Measurements from ENCODE around the gene LURAP1L.

DNA sequence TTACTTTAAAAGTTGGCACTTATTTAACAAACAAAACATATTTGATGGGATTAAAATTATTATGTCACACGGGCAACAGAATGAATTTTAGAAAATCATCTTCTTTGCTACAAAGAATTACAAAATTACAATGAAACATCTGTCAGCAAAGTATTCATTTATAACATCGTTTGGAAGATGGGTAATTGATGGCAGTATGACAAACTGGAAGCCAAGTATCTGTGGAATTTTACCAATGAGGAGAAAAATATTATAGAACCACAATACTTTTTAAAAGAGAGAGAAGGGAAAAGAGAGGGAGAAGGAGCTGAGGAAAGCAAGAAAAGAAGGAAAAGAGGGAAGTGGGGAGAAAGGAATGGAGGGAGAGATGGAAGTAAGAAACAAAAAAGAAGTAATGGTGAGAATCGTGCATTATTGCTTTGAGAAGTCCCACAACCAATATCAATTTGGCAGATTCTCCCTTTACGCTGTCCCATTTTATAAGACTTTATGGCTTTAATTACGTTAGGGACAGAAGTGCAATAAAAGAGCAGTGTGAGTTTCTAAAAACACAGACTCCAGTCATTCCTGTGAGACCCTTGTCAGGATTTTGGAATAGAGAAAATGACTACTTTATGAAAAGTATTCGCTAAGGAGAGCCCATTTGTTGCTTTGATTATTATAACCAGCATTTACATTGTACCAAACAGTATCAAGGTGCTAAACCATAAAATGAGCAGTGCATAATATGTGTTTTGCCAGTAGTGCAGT lies 76.7 kb downstream of the LURAP1L start:
- TF ChIP-seq, protein P1, sequence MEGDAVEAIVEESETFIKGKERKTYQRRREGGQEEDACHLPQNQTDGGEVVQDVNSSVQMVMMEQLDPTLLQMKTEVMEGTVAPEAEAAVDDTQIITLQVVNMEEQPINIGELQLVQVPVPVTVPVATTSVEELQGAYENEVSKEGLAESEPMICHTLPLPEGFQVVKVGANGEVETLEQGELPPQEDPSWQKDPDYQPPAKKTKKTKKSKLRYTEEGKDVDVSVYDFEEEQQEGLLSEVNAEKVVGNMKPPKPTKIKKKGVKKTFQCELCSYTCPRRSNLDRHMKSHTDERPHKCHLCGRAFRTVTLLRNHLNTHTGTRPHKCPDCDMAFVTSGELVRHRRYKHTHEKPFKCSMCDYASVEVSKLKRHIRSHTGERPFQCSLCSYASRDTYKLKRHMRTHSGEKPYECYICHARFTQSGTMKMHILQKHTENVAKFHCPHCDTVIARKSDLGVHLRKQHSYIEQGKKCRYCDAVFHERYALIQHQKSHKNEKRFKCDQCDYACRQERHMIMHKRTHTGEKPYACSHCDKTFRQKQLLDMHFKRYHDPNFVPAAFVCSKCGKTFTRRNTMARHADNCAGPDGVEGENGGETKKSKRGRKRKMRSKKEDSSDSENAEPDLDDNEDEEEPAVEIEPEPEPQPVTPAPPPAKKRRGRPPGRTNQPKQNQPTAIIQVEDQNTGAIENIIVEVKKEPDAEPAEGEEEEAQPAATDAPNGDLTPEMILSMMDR (IDR thresholded peaks at IDR 0.05), result no peak
- no peak for TF ChIP-seq CEBPB (IDR thresholded peaks at IDR 0.05)
- TF ChIP-seq JUN (IDR thresholded peaks at IDR 0.05), result no peak
- TF ChIP-seq, protein P2, sequence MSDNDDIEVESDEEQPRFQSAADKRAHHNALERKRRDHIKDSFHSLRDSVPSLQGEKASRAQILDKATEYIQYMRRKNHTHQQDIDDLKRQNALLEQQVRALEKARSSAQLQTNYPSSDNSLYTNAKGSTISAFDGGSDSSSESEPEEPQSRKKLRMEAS (IDR thresholded peaks at IDR 0.05), result no peak
- TF ChIP-seq POLR2AphosphoS2 (conservative IDR thresholded peaks at IDR 0.05; ENCODE audit: low read length), result no peak
- TF ChIP-seq NR3C1 (IDR thresholded peaks at IDR 0.05), result no peak
- TF ChIP-seq POLR2A (IDR thresholded peaks at IDR 0.05; ENCODE audit: low read length), result no peak
- TF ChIP-seq RFX5 (IDR thresholded peaks at IDR 0.05), result no peak
- no peak for TF ChIP-seq KDM1A (IDR thresholded peaks at IDR 0.05; ENCODE audit: low read depth)
- TF ChIP-seq, protein P3, sequence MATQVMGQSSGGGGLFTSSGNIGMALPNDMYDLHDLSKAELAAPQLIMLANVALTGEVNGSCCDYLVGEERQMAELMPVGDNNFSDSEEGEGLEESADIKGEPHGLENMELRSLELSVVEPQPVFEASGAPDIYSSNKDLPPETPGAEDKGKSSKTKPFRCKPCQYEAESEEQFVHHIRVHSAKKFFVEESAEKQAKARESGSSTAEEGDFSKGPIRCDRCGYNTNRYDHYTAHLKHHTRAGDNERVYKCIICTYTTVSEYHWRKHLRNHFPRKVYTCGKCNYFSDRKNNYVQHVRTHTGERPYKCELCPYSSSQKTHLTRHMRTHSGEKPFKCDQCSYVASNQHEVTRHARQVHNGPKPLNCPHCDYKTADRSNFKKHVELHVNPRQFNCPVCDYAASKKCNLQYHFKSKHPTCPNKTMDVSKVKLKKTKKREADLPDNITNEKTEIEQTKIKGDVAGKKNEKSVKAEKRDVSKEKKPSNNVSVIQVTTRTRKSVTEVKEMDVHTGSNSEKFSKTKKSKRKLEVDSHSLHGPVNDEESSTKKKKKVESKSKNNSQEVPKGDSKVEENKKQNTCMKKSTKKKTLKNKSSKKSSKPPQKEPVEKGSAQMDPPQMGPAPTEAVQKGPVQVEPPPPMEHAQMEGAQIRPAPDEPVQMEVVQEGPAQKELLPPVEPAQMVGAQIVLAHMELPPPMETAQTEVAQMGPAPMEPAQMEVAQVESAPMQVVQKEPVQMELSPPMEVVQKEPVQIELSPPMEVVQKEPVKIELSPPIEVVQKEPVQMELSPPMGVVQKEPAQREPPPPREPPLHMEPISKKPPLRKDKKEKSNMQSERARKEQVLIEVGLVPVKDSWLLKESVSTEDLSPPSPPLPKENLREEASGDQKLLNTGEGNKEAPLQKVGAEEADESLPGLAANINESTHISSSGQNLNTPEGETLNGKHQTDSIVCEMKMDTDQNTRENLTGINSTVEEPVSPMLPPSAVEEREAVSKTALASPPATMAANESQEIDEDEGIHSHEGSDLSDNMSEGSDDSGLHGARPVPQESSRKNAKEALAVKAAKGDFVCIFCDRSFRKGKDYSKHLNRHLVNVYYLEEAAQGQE (IDR thresholded peaks at IDR 0.05), result no peak
- TF ChIP-seq CHD2 (IDR thresholded peaks at IDR 0.05; ENCODE audit: low read length, partially characterized antibody), result no peak
- no peak for TF ChIP-seq ZSCAN20 (CRISPR knock-in tag; IDR thresholded peaks at IDR 0.05)
- TF ChIP-seq GATA3 (IDR thresholded peaks at IDR 0.05; ENCODE audit: borderline replicate concordance), result no peak
